ENCODE data around the gene ANO2. TPM values are rescaled to one million over a fixed set of nuclear protein-coding genes. Genes with fewer than 3 reads are reported as not detected.

Gene ANO2
- total RNA-seq, 3 donors from 2014 or later (not counting 1 experiment from before 2014, with no cell fraction given), result not detected

- Mint-ChIP-seq H3K27ac (no peak overlapping the region), H3K9me3 (no peaks in the 10 kb centered on the region), H3K36me3 (no peaks in the 10 kb centered on the region), H3K4me3 (no peak overlapping the region), H3K4me1 (no peaks in the 10 kb centered on the region), H3K27me3 (ENCODE audit: low read depth in 2 of 2) (no peaks in the 10 kb centered on the region)
- Histone ChIP-seq H3K9me3 (ENCODE audit: control insufficient read depth, insufficient read depth, low read length) (no peaks in the 10 kb centered on the region), H3K4me3 (ENCODE audit: low read length) (no peak overlapping the region), H3K36me3 (ENCODE audit: control insufficient read depth, insufficient read depth, low read length) (no peaks in the 10 kb centered on the region), H3K27ac (ENCODE audit: low read length) (no peak overlapping the region), H3K4me1 (ENCODE audit: control insufficient read depth, insufficient read depth, low read length) (no peaks in the 10 kb centered on the region), H3K27me3 (ENCODE audit: control insufficient read depth, insufficient read depth, low read length) (no peaks in the 10 kb centered on the region)
- intact Hi-C loops (cut with micrococcal nuclease), result no loop called here
- DNase-seq (no peak), ATAC-seq (no peak)
- TF ChIP-seq CTCF (IDR thresholded peaks at IDR 0.05), result no peak
- WGBS (ENCODE audit: insufficient coverage), result 86% methylated on average over 20 of the region's 20 CpGs
These were observed 423.4 kb downstream of the ANO2 start for GRCh38 chr12:5521456-5522325.

DNA sequence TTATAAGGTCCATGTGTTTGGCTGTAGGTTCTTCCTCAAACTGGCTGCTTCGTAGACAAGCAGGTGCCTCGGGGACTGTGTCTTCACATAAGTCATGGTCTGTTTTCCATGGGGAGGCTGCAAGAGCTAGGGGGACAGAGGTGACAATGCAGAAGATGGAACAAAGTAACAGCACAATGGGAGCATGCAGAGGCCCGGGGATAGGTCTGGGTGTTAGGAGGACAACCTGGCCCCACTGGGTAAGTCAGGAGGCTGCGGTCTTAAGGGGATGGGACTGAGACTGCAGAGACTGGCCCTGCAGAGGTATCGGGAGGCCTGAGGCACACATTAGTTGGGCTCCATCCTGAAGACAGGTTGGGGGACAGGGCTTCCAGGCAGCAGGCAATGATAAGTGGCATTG is 424.2 kb downstream of the ANO2 start:
- ATAC-seq (no peak), DNase-seq (no peak)
- Mint-ChIP-seq H3K36me3 (no peaks in the 10 kb centered on the region), H3K9me3 (no peaks in the 10 kb centered on the region), H3K4me3 (no peak overlapping the region), H3K27me3 (ENCODE audit: low read depth in 2 of 2) (no peaks in the 10 kb centered on the region), H3K4me1 (no peaks in the 10 kb centered on the region), H3K27ac (no peak overlapping the region)
- no peak for TF ChIP-seq CTCF (IDR thresholded peaks at IDR 0.05)
- whole genome bisulfite sequencing (ENCODE audit: insufficient coverage), result 88% methylated on average over 5 of the region's 5 CpGs
- Histone ChIP-seq H3K4me1 (ENCODE audit: control insufficient read depth, insufficient read depth, low read length) (no peaks in the 10 kb centered on the region), H3K36me3 (ENCODE audit: control insufficient read depth, insufficient read depth, low read length) (no peaks in the 10 kb centered on the region), H3K4me3 (ENCODE audit: low read length) (no peak overlapping the region), H3K27ac (ENCODE audit: low read length) (no peak overlapping the region), H3K27me3 (ENCODE audit: control insufficient read depth, insufficient read depth, low read length) (no peaks in the 10 kb centered on the region), H3K9me3 (ENCODE audit: control insufficient read depth, insufficient read depth, low read length) (no peaks in the 10 kb centered on the region)
- intact Hi-C loops (cut with micrococcal nuclease), result no loop called here

DNA sequence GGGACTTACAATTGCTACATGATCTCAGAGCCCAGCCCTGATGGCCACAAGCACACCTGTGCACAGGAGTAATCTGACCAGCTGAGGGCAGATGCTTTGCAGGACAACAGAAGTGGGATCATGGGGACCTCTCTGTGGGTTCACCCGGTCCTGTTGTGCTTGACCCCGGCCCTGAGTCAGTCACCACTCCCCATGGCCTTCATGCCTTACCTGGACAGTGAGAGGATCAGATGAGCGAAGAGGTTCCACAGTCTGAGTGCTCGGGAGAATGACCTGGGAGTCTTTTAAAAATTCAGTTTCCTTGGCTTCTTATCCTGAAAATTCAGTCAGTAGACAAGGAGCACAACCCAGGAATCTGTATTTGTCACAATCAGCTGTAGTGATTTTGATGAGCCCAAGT is 425.0 kb downstream of the ANO2 start:
- Histone ChIP-seq H3K4me3 (ENCODE audit: low read length) (no peak overlapping the region), H3K27ac (ENCODE audit: low read length) (no peak overlapping the region), H3K27me3 (ENCODE audit: control insufficient read depth, insufficient read depth, low read length) (no peaks in the 10 kb centered on the region), H3K36me3 (ENCODE audit: control insufficient read depth, insufficient read depth, low read length) (no peaks in the 10 kb centered on the region), H3K9me3 (ENCODE audit: control insufficient read depth, insufficient read depth, low read length) (no peaks in the 10 kb centered on the region), H3K4me1 (ENCODE audit: control insufficient read depth, insufficient read depth, low read length) (no peaks in the 10 kb centered on the region)
- DNase-seq (no peak), ATAC-seq (no peak)
- Mint-ChIP-seq H3K27ac (no peak overlapping the region), H3K4me1 (no peaks in the 10 kb centered on the region), H3K27me3 (ENCODE audit: low read depth in 2 of 2) (no peaks in the 10 kb centered on the region), H3K9me3 (no peaks in the 10 kb centered on the region), H3K36me3 (no peaks in the 10 kb centered on the region), H3K4me3 (no peak overlapping the region)
- WGBS (ENCODE audit: insufficient coverage), result 88% methylated on average over 4 of the region's 4 CpGs
- TF ChIP-seq CTCF (IDR thresholded peaks at IDR 0.05), result no peak
- intact Hi-C loops (cut with micrococcal nuclease), result no loop called here
